22Rv1 (cell line): ENCODE data around the gene GALNT17.

Experiments used
- ZFX ChIP-seq: fragments of 450-650 bp; IDR thresholded peaks from 2 replicates; pipeline ENCODE4 v1.6.1; 2017; ENCODE audit warnings: antibody characterized with exemption, borderline replicate concordance
- TF ChIP-seq, protein P1 (sequence below): fragments of 450-650 bp; IDR thresholded peaks from 2 replicates; pipeline ENCODE4 v1.5.1; 2017; ENCODE audit warnings: mild to moderate bottlenecking

DNA sequence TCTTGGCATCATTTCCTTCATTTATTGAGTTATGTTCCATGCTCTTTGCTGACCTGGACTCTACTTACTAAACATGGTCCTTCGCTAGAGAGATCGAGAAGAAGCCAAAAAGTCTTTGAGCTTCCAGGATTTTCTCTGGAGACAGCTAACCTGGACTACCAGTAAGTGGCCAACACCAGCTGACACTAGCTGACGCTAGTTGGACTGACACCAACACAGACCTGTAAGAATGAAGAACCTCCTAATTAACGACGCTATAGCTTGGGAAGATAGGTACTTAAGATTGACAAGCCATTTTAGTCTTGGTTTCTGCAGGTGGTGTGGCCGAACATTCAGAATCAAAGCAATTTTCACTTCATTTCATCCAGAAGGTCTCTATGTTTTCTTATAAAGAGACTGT is 66.4 kb downstream of the GALNT17 start:
- TF ChIP-seq, protein P1, sequence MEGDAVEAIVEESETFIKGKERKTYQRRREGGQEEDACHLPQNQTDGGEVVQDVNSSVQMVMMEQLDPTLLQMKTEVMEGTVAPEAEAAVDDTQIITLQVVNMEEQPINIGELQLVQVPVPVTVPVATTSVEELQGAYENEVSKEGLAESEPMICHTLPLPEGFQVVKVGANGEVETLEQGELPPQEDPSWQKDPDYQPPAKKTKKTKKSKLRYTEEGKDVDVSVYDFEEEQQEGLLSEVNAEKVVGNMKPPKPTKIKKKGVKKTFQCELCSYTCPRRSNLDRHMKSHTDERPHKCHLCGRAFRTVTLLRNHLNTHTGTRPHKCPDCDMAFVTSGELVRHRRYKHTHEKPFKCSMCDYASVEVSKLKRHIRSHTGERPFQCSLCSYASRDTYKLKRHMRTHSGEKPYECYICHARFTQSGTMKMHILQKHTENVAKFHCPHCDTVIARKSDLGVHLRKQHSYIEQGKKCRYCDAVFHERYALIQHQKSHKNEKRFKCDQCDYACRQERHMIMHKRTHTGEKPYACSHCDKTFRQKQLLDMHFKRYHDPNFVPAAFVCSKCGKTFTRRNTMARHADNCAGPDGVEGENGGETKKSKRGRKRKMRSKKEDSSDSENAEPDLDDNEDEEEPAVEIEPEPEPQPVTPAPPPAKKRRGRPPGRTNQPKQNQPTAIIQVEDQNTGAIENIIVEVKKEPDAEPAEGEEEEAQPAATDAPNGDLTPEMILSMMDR = no peak
- no peak for TF ChIP-seq ZFX
